Panc1 (cell line): ENCODE measurements around the gene ASCL2. TPM values are rescaled to one million over a fixed set of nuclear protein-coding genes. Genes with fewer than 3 reads are reported as not detected.

Experiments used
- ATAC-seq: fragments of 200-7000 bp; cut with Tn5 transposase; 2 replicates; pipeline ENCODE4 v1.9.1; 2020; ENCODE audit warnings: mild to moderate bottlenecking, moderate library complexity
- BruUV-seq: library from RNA; stranded (reverse); fragments of 400-500 nt; replicated peaks from 2 replicates; lab custom pipeline; 2021; lab: Mats Ljungman, UMichigan
- CTCF ChIA-PET: fragments of 300-600 bp; sonication (Branson Sonifier 250); formaldehyde crosslinking; loops from one replicate; lab custom pipeline; 2022; ENCODE audit warnings: antibody characterized with exemption; lab: Charles Lee
- POLR2A ChIA-PET: fragments of 300-600 bp; sonication (Branson Sonifier 250); formaldehyde crosslinking; loops from one replicate; lab custom pipeline; 2022; ENCODE audit warnings: antibody characterized with exemption; lab: Charles Lee
- DNase-seq: peaks from one replicate; pipeline ENCODE4 v3.0.0-alpha.2; 2010; ENCODE audit warnings: low read depth, low spot score
- H3K27ac ChIP-seq: 2 replicates; pipeline ENCODE4 v1.5.1; 2011; ENCODE audit warnings: mild to moderate bottlenecking, low read length, inconsistent platforms
- H3K27me3 ChIP-seq: fragments of 200-500 bp; sonication (Bioruptor generic); 2 replicates; pipeline ENCODE4 v1.6.0; 2014; ENCODE audit warnings: low read length, inconsistent platforms; ENCODE audit not compliant: control insufficient read depth, insufficient read depth
- H3K36me3 ChIP-seq: fragments of 200-500 bp; sonication (Bioruptor generic); 2 replicates; pipeline ENCODE4 v1.5.1; 2014; ENCODE audit warnings: inconsistent platforms, mild to moderate bottlenecking, low read length, moderate library complexity; ENCODE audit not compliant: control insufficient read depth, insufficient read depth
- H3K4me1 ChIP-seq: 2 replicates; pipeline ENCODE4 v1.5.1; 2011; ENCODE audit warnings: inconsistent platforms, mild to moderate bottlenecking, low read length, moderate library complexity; ENCODE audit not compliant: control insufficient read depth, insufficient read depth
- H3K4me3 ChIP-seq, 2 experiments: 2 replicates each; pipeline ENCODE4 v1.5.1; 2011 to 2012; ENCODE audit warnings: low read depth in 2 of 2, low read length in 2 of 2, mild to moderate bottlenecking in 2 of 2, inconsistent platforms in 1 of 2, moderate library complexity in 1 of 2
- H3K9me3 ChIP-seq: fragments of 200-500 bp; sonication (Bioruptor generic); 2 replicates; pipeline ENCODE4 v1.5.1; 2014; ENCODE audit warnings: low read depth, mild to moderate bottlenecking, inconsistent platforms, low read length, moderate library complexity; ENCODE audit not compliant: control insufficient read depth, insufficient read depth
- POLR2AphosphoS5 ChIP-seq: IDR thresholded peaks from 2 replicates; pipeline ENCODE4 v1.6.1; 2012; ENCODE audit warnings: mild to moderate bottlenecking, low read depth, low read length, moderate library complexity
- SIN3A ChIP-seq: IDR thresholded peaks from 2 replicates; pipeline ENCODE4 v1.6.1; 2012; ENCODE audit warnings: low read depth, mild to moderate bottlenecking, low read length, moderate library complexity, borderline replicate concordance; ENCODE audit not compliant: insufficient read depth
- TCF7L2 ChIP-seq: IDR thresholded peaks from 2 replicates; pipeline ENCODE4 v1.6.1; 2011; ENCODE audit warnings: mild to moderate bottlenecking, low read depth, low read length, inconsistent platforms
- in situ Hi-C: cut with HindIII; loops from 2 replicates; pipeline ENCODE4 v1.10.0; 2016; ENCODE audit warnings: low sequenced_read_pairs, low pct_unique_long_range_greater_than_20kb
- intact Hi-C: fragments of 100-400 bp; cut with micrococcal nuclease; formaldehyde crosslinking; loops from one replicate; pipeline ENCODE4 v1.10.0; 2022; ENCODE audit not compliant: unreplicated experiment
- total RNA-seq: library from RNA; stranded (reverse); gene quantifications from one replicate; pipeline ENCODE4 v1.2.1, GENCODE V29; 2021; ENCODE audit not compliant: unreplicated experiment
- TF ChIP-seq, protein P1 (sequence below): fragments of 450-650 bp; IDR thresholded peaks from 2 replicates; pipeline ENCODE4 v1.5.1; 2017; ENCODE audit warnings: mild to moderate bottlenecking
- TF ChIP-seq, protein P2 (sequence below), 2 experiments: IDR thresholded peaks; 2 replicates each; pipeline ENCODE4 v1.6.1; 2011 to 2012; ENCODE audit warnings: low read depth in 2 of 2, control low read depth in 1 of 2, low read length in 1 of 2, mild to moderate bottlenecking in 1 of 2, moderate library complexity in 1 of 2; ENCODE audit not compliant: insufficient read depth in 1 of 2

ASCL2 gene
- total RNA-seq, 1 experiment from 2014 or later: not detected

DNA sequence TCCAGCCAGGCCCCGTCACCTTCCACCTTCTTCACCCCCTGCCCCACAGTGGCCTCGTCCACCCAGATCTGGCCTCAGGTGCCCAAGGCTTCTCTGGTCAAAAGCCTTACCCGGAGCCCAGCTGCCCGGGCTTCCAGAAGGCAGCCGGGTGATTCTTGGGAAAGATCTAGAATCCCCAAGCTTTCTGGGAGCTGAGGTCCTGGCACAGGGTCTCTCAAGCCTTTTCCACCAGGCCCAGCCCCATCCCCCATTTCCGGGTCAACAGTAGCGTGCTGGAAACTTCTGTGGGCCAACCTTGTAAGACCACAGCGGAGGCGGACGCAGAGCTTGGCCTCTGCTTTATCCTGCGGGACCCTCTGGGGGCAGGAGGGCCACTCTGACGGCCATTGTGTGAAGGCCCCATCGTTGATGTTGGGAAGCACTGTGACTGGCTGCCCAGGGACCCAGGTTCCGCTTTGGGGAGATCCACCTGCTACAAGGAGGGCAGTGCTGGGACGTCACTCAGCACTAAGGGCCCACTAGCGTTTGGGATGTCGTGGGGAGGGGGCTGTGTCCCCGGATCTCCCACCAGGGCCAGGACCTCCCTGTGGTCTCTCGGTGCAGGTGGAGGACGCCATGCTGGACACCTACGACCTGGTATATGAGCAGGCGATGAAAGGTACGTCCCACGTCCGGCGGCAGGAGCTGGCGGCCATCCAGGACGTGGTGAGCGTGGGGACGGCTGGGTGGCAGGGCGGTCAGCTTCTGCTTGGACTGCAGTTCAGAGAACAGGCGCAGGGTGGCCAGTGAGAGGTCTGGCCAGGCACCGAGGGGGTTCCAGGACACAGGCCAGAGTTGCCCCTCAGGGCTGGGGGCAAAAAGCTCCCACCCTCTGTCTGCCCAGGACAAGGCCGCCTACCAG, 42.9 kb upstream of the ASCL2 start:
- Histone ChIP-seq H3K9me3 (no peaks in the 10 kb centered on the region), H3K27me3 (no peaks in the 10 kb centered on the region), H3K4me1 (peaks cover 18% of the 10 kb centered on the region), H3K27ac (no peak overlapping the region), H3K4me3 (no peak overlapping the region), H3K36me3 (no peaks in the 10 kb centered on the region)
- intact Hi-C loops: loop anchor here (10.0 kb wide), 1 partner anchor 212 kb away; no protein-coding TSS in a partner anchor
- no peak for ATAC-seq
- CTCF ChIA-PET: interaction anchor here (0.7 to 1.1 kb wide), 3 partner anchors 8 to 127 kb away, joined by 3 to 7 read pairs (median 3); no protein-coding TSS in a partner anchor
- DNase-seq: no peak
- BruUV-seq: no TSS peak
- in situ Hi-C loops: no loop called here
- TF ChIP-seq, protein P1, sequence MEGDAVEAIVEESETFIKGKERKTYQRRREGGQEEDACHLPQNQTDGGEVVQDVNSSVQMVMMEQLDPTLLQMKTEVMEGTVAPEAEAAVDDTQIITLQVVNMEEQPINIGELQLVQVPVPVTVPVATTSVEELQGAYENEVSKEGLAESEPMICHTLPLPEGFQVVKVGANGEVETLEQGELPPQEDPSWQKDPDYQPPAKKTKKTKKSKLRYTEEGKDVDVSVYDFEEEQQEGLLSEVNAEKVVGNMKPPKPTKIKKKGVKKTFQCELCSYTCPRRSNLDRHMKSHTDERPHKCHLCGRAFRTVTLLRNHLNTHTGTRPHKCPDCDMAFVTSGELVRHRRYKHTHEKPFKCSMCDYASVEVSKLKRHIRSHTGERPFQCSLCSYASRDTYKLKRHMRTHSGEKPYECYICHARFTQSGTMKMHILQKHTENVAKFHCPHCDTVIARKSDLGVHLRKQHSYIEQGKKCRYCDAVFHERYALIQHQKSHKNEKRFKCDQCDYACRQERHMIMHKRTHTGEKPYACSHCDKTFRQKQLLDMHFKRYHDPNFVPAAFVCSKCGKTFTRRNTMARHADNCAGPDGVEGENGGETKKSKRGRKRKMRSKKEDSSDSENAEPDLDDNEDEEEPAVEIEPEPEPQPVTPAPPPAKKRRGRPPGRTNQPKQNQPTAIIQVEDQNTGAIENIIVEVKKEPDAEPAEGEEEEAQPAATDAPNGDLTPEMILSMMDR: no peak
- TF ChIP-seq POLR2AphosphoS5: no peak
- POLR2A ChIA-PET: no interaction called here

DNA sequence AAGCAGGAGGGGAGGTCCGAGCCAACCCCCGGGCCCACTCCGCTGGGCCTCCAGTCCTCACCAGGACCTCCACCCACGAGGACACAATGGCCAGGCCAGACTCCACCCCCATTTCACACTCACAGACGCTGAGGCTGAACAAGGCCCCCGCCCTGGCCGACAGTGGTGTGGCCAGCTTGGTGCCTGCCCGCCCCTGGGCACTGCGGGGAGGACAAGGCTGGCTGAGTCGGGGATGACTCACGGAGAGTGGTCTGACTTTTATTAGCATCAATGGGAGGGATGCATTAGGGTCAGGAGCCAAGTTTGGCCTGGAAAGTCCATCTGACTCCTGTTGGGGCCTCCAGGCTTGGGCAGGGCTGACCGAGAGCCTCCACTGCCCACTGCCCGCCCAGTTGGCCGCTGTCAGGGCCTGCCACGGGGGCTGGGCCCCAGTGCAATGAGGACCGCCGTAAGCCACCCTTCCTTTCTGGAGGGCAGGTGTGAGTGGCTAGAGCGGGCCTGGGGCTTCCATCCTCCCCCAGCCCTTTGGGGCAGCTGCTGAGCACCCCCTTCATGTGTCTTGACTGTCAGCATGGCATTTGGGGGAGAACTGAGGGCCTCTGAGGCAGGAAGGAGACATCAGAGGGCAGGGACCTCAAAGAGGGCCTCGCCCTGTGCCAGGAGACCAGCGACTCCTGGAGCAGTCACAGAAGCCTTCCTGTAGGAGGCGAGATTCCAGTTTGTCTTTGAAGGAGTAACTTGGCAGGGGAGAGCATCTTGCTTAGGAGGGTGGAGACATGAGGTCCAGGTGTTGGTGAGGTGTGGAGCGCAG, 42.0 kb upstream of the ASCL2 start:
- Histone ChIP-seq H3K27ac (no peak overlapping the region), H3K4me1 (peaks cover 18% of the 10 kb centered on the region), H3K27me3 (no peaks in the 10 kb centered on the region), H3K4me3 (no peak overlapping the region), H3K36me3 (no peaks in the 10 kb centered on the region), H3K9me3 (no peaks in the 10 kb centered on the region)
- POLR2A ChIA-PET: no interaction called here
- TF ChIP-seq, protein P2, sequence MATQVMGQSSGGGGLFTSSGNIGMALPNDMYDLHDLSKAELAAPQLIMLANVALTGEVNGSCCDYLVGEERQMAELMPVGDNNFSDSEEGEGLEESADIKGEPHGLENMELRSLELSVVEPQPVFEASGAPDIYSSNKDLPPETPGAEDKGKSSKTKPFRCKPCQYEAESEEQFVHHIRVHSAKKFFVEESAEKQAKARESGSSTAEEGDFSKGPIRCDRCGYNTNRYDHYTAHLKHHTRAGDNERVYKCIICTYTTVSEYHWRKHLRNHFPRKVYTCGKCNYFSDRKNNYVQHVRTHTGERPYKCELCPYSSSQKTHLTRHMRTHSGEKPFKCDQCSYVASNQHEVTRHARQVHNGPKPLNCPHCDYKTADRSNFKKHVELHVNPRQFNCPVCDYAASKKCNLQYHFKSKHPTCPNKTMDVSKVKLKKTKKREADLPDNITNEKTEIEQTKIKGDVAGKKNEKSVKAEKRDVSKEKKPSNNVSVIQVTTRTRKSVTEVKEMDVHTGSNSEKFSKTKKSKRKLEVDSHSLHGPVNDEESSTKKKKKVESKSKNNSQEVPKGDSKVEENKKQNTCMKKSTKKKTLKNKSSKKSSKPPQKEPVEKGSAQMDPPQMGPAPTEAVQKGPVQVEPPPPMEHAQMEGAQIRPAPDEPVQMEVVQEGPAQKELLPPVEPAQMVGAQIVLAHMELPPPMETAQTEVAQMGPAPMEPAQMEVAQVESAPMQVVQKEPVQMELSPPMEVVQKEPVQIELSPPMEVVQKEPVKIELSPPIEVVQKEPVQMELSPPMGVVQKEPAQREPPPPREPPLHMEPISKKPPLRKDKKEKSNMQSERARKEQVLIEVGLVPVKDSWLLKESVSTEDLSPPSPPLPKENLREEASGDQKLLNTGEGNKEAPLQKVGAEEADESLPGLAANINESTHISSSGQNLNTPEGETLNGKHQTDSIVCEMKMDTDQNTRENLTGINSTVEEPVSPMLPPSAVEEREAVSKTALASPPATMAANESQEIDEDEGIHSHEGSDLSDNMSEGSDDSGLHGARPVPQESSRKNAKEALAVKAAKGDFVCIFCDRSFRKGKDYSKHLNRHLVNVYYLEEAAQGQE (IDR thresholded peaks at IDR 0.05; ENCODE audit: insufficient read depth in 1 of 2, low read depth in 2 of 2, low read length in 1 of 2): no peak
- TF ChIP-seq, protein P1: no peak
- TF ChIP-seq POLR2AphosphoS5: no peak
- no peak for TF ChIP-seq TCF7L2
- no peak for TF ChIP-seq SIN3A
- peak; percentile 35 for ATAC-seq
- DNase-seq: no peak
- CTCF ChIA-PET: interaction anchor here (0.6 to 1.2 kb wide), 4 partner anchors 7 to 126 kb away, joined by 3 to 7 read pairs (median 3); no protein-coding TSS in a partner anchor
- no TSS peak for BruUV-seq
- intact Hi-C loops (loop anchor here (10.0 kb wide), 1 partner anchor 212 kb away; no protein-coding TSS in a partner anchor), in situ Hi-C loops (no loop called here)
